GM21381 (cell line): ENCODE results near the gene SLC8A3.

ENCODE experiments used
- ATAC-seq: cut with Tn5 transposase; IDR thresholded peaks from one replicate; pipeline ENCODE4 v1.9.1; 2021; ENCODE audit warnings: mild to moderate bottlenecking, moderate library complexity; ENCODE audit not compliant: unreplicated experiment

Gene SLC8A3

GRCh38 chr14:70004791-70005190 is 184.0 kb downstream of the SLC8A3 start:
- no peak for ATAC-seq

- no peak for ATAC-seq
These were observed 186.0 kb downstream of the SLC8A3 start for GRCh38 chr14:70002589-70003346.

GRCh38 chr14:70000601-70001000 is 188.2 kb downstream of the SLC8A3 start:
- ATAC-seq: no peak

GRCh38 chr14:69999261-69999674 is 189.5 kb downstream of the SLC8A3 start:
- no peak for ATAC-seq

GRCh38 chr14:69997849-69998248 is 190.9 kb downstream of the SLC8A3 start:
- no peak for ATAC-seq

- ATAC-seq: no peak
These were observed 192.5 kb downstream of the SLC8A3 start for GRCh38 chr14:69996216-69996615.
